ENCODE measurements around the gene GALK2.

GALK2 gene

GRCh38 chr15:49273734-49274318 is 103.8 kb downstream of the GALK2 start:
- no peak for DNase-seq
- intact Hi-C loops (cut with DNase I): no loop called here

DNA sequence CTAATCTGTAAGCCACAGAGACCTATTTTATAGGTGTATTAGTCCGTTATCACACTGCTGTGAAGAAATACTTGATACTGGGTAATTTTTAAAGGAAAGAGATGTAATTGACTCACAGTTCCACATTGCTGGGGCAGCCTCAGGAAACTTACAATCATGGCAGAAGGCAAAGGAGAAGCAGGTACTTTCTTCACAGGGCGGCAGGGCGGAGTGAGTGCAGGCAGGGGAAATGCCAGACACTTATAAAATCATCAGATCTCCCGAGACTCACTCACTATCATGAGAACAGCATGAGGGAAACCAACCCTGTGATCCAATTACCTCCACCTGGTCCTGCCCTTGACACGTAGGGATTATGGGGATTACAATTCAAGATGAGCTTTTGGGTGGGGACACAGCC is 108.7 kb downstream of the GALK2 start:
- intact Hi-C loops (cut with DNase I): no loop called here
- no peak for DNase-seq

DNA sequence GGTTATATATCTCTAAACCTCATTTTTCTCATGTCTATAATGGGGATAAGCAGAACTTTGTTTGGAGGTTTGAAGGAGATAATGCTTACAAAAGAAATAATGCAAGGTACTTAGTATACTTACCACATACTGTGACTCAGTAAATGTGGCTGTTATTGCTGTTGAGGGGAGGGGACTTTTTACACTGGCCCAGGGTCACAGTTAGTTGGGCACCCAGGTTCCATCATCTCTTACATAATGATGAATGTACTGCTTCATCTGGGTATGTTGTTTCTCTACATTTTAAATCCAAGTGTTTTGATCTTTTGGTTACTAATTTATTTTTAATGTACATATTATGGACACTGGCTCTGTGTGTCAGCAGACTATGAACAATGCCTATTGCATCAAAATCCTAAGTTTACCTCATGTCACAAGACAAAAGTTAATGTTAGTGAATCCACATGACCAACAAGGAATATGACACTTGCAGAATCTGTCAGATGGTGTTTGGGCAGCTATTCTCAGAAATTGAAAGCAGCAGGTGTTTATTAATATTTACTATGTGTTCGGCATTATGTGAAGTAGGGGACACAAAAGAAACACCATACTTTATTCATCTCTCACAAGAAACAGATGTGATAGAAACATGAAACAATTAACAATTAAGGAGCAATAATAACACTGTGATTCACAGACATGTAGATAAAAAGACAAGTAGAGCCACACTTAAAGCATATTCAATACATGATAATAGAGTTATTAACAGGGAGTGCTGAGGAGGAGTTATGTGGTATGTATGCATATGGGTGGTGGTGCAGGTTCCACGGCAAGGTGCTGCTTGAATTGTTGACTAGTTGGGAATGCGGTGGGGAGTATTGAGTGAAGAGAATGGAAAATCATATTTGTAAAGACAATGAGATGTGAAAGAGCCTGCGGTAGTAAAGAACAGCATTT is 109.7 kb downstream of the GALK2 start:
- no peak for DNase-seq
- intact Hi-C loops (cut with DNase I): no loop called here

DNA sequence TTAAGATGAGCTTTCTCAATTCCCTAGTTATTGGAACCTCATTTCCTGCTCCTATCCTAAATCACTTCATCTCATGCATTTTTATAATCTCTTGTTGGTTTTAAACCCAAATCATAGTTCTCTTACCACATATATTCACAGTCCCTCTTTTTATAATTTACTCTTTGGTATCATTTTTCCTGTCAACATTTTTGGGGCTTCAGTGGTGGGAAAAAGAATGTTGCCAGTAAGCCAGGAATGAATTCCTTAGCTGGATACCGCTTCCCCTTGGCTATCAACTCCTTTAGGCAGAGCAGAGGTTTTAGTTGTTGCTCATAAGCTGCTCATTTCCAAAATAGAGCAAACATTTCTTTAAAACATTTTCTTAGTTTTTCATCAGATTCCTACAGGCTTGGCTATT is 112.3 kb downstream of the GALK2 start:
- intact Hi-C loops (cut with DNase I): no loop called here
- no peak for DNase-seq

- intact Hi-C loops (cut with DNase I): no loop called here
- DNase-seq: no peak
These were observed 116.8 kb downstream of the GALK2 start for GRCh38 chr15:49286649-49287404.

- intact Hi-C loops (cut with DNase I): no loop called here
These were observed 117.4 kb downstream of the GALK2 start for GRCh38 chr15:49287481-49287880.

DNA sequence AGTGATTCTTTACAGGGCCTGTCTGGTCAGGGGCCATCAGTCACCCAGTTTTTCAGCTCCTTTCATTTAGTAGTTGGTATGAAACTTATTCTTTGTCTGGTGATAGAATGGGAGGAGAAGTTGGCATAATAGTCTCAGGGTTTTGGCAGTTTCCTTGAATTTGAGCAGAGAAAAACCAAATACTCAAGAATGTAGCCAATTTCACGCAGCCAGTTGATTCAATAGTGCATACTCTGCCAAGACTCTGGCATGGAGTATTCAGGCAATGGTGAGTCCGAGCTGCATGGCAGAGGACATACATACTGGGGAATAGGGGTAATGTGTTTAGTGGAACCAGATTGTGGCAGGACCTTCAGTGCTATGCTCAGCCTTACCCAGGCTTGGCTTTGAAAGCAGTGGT is 118.3 kb downstream of the GALK2 start:
- DNase-seq: no peak
- intact Hi-C loops (cut with DNase I): no loop called here

More at GRCh38 chr15:49287481-49287880, 117.4 kb downstream of the GALK2 start:
- no peak for DNase-seq

DNA sequence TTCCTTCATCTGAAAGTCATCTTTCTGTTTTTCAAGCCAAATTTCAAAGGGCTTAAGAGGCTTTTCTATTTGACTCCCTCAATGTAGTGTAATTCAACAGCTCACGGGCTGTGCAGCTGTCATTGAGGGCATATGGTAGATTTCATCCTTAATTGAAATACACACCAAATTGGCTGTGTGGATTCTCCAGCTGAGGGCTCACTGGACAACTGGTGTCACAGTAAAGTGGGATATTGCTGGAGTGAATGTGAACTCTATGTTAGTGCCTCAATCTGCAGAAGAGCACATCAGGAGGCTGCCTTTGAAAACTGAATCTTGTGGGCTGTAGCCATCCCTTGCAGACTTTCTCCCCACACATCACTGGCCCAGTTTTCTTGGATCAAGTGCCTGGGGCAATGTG is 120.1 kb downstream of the GALK2 start:
- DNase-seq: no peak
- intact Hi-C loops (cut with DNase I): no loop called here

DNA sequence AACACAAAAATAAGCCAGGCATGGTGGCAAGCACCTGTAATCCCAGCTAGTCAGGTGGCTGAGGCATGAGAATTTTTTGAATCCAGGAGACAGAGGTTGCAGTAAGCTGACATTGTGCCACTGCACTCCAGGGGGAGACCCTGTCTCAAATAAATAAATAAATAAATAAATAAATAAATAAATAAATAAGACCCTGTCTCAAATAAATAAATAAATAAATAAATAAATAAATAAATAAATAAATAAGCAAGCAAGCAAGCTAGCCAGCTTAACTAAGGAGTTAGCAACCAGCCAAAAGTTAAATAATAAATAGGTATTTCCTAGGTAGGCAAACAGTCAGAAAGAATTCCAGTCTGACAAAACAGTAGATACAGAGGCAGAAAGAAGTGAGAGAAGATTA is 123.9 kb downstream of the GALK2 start:
- intact Hi-C loops (cut with DNase I): no loop called here
- no peak for DNase-seq

DNA sequence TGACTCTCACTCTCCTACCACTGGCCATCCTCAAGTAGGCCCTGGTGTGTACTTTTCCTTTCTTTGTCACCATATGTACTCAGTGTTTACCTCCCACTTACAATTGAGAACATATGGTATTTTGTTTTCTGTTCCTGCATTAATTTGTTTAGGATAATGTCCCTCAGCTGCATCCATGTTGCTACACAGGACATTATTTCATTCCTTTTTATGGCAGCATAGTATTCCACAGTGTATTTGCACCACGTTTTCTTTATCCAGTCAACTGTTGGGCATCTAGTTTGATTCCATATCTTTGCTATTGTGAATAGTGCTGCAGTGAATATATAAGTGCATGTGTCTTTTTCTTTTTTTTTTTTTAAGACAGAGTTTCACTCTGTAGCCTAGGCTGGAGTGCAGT is 126.2 kb downstream of the GALK2 start:
- intact Hi-C loops (cut with DNase I): no loop called here
- DNase-seq: no peak

DNA sequence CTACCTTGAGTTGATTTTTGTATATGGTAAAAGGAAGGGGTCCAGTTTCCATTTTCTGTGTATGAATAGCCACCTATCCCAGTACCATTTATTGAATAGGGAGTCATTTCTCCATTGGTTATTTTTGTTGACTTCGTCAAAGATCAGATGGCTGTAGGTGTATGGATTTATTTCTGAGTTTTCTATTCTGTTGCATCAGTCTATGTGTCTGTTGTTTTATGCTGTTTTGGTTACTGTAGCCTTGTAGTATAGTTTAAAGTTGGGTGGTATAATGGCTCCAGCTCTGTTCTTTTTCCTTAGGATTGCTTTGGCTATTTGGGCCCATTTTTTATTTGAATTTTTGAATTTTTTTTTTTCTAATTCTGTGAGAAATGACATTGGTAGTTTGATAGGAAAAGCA is 127.5 kb downstream of the GALK2 start:
- intact Hi-C loops (cut with DNase I): no loop called here
- DNase-seq: no peak

DNA sequence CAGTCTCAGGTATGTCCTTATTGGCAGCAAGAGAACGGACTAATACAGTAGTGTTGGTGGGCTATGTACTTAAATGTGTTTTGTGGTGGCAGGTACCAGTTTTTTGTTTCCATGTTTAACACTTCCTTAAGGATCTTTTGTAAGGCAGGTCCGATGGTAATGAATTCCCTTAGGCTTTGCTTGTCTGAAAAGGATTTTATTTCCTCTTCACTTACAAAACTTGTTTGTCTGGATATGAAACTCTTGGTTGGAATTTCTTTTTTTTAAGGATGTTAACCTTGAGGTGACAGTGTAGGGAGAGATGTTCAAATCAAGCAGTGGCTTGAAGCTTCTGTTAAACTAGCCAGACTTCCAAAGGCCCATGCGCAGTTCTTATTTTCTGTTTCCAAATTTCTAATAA is 130.8 kb downstream of the GALK2 start:
- intact Hi-C loops (cut with DNase I): no loop called here
- no peak for DNase-seq

DNA sequence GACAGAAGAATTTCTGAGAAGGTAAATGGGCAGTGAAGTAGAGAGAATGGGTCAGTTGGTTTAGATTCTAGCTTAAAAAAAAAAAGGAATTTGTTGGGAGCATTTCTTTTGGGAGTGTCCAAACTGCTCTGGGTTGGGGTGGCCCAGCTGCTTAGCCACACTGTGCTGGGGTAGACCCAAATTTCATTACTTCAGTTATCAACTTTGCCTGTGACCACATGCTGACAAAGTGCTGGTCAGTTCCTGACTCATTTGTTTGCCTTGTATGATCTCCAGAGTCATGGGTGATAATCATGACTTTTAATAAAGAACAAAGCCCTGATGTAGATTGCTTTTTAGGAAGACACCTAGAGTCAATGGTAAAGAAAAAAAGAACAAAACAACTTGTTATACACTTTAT is 131.5 kb downstream of the GALK2 start:
- intact Hi-C loops (cut with DNase I): no loop called here
- no peak for DNase-seq

GRCh38 chr15:49303003-49303402 is 133.0 kb downstream of the GALK2 start:
- intact Hi-C loops (cut with DNase I): no loop called here
- DNase-seq: no peak

DNA sequence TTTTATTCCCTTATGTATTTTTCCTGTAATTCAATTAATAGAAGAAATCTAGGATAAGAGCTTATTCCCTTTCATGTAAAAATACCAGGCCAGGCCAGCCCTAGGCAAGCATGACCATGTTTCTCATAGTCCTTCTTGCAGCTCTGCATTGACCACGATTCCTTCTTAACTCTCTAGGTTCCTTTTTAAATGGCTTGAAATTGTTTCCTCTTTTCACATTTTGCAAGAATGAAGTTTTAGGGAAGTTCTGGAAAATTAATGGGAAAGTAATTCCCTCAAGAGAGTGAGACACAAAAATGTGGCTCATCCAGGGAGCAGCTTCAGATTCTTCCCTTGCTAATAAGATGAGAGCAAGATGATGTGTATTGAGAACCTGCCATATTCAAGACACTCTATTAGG is 136.5 kb downstream of the GALK2 start:
- DNase-seq: no peak
- intact Hi-C loops (cut with DNase I): no loop called here

DNA sequence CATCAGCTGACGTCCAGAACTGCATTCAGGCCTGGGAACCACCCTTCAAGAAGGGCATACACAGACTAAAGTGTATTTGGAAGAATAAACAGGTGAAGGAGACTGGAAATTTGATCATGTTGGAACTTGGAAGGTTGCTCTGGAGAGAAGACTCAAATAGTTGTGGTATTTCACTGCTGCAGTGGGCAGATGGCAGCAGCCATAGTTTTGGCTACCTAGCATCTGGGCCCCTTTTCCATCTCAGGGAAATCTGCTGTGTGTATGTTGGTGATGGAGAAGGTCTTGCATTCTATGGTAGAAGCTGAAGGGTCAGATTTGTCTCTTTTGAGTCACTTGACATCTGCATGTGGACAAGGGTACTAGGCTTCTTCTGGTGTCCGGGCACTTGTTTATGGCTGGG is 138.6 kb downstream of the GALK2 start:
- intact Hi-C loops (cut with DNase I): no loop called here
- no peak for DNase-seq

DNA sequence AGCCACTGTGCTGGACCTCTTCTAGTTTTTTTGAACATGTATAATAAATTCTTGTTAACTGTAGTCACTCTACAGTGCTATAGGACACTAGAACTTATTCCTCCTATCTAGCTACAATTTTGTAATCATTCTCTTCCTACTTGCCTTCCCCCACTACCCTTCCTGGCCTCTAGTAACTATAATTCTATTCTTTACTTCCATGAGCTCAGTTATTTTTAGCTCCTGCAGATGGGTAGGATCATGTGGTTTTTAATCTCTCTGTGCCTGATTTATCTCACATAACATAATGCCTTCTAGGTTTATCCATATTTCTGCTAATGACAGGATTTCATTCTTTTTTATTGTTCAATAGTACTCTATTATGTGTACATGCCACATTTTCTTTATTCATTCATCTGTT is 139.8 kb downstream of the GALK2 start:
- intact Hi-C loops (cut with DNase I): no loop called here

DNA sequence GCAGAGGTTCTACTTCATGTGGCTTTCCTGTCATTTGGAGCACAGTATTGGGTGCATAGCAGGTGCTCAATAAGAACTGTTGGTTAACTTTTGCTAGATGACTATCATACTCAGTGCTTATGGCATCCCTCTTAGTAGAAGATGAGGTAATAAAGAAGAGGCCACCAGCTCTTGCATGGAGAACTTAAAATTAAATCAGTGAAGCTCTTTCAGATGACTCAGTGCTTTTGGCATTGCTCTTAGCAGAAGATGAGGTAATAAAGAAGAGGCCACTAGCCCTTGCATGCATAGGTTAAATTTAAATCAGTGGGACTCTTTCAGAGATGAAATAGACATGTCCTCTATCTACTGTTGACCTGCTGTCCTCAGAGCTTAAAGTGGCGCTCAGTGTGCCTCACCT is 143.6 kb downstream of the GALK2 start:
- intact Hi-C loops (cut with DNase I): no loop called here
- no peak for DNase-seq

More for the DNA sequence above, 139.8 kb downstream of the GALK2 start:
- no peak for DNase-seq

DNA sequence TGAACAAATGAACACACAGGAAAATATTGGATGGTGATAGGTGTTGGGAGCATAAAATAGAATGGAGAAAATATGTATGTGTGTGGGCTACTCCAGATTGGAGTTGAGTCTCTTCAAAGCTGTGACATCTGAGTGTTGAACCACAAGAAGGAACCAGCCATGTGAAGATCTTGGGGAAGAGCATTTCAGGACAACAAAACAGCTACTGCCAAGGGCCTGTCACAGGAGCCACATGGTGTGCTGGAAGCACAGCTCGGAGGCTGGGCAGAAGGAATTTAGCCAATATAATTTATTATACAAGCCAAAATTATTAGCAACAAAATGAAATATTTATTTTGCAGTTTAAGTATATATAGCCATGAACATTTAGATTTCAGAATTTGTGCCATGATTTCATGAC is 144.7 kb downstream of the GALK2 start:
- intact Hi-C loops (cut with DNase I): no loop called here

DNA sequence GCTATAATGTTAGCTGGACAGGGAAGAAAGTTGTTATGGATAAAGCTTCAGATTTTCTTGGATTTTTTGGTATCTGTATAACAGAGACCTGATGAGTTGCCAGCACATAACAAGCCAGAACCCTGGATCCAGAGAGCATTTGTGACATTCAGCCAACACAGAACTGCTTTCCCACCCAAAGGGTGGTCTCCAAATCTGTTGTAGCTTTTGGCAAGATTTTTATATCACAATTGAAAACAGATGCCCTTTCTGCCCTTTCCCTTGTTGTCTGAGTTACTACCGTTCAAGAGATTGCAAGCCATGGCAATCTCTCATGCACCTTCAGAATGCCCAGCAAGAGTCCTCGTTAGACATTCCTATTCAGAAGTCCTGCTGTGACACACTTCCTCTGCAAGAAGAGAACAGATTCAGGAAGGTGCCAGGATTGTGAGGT is 145.4 kb downstream of the GALK2 start:
- no peak for DNase-seq
- intact Hi-C loops (cut with DNase I): no loop called here

More for the DNA sequence above, 144.7 kb downstream of the GALK2 start:
- DNase-seq: no peak

- intact Hi-C loops (cut with DNase I): no loop called here
- DNase-seq: no peak
These were observed 150.3 kb downstream of the GALK2 start for GRCh38 chr15:49320351-49320750.
